ENCODE results near the gene EPB42.
"Not testable (repeated sequence)": the region's sequence is repeated elsewhere in the genome, so short reads cannot be mapped to it uniquely, and the experiment has no call there.

Gene EPB42

GRCh38 chr15:43197773-43198172 lies 23.0 kb downstream of the EPB42 start:
- not testable (repeated sequence) for H3K4me3 ChIP-seq (ENCODE audit: low read length); H3K4me1 ChIP-seq (ENCODE audit: insufficient read depth, low read length); H3K9ac ChIP-seq (ENCODE audit: low read depth, low read length); H3K9me3 ChIP-seq (ENCODE audit: insufficient read depth, low read depth, low read length); H3K27ac ChIP-seq (ENCODE audit: low read depth, low read length); H3K27me3 ChIP-seq (ENCODE audit: insufficient read depth, low read length)
- whole genome bisulfite sequencing: 90% methylated on average over 3 of the region's 3 CpGs
- peaks cover 34% of the 10 kb centered on the region for H3K36me3 ChIP-seq (ENCODE audit: insufficient read depth, low read length)

GRCh38 chr15:43196760-43197548 lies 23.9 kb downstream of the EPB42 start:
- WGBS: 95% methylated on average over 9 of the region's 10 CpGs
- H3K36me3 ChIP-seq (ENCODE audit: insufficient read depth, low read length): peaks cover 42% of the 10 kb centered on the region
- no peaks in the 10 kb centered on the region for H3K4me1 ChIP-seq (ENCODE audit: insufficient read depth, low read length)
- H3K4me3 ChIP-seq (ENCODE audit: low read length): no peak overlapping the region
- no peaks in the 10 kb centered on the region for H3K27me3 ChIP-seq (ENCODE audit: insufficient read depth, low read length)
- H3K27ac ChIP-seq (ENCODE audit: low read depth, low read length): no peak overlapping the region
- H3K9me3 ChIP-seq (ENCODE audit: insufficient read depth, low read depth, low read length): no peaks in the 10 kb centered on the region
- no peak overlapping the region for H3K9ac ChIP-seq (ENCODE audit: low read depth, low read length)

- H3K9me3 ChIP-seq (ENCODE audit: insufficient read depth, low read depth, low read length): no peaks in the 10 kb centered on the region
- no peak overlapping the region for H3K27ac ChIP-seq (ENCODE audit: low read depth, low read length)
- H3K27me3 ChIP-seq (ENCODE audit: insufficient read depth, low read length): no peaks in the 10 kb centered on the region
- H3K4me1 ChIP-seq (ENCODE audit: insufficient read depth, low read length): no peaks in the 10 kb centered on the region
- H3K36me3 ChIP-seq (ENCODE audit: insufficient read depth, low read length): peaks cover 63% of the 10 kb centered on the region
- WGBS: 89% methylated on average over 2 of the region's 2 CpGs
- no peak overlapping the region for H3K9ac ChIP-seq (ENCODE audit: low read depth, low read length)
- H3K4me3 ChIP-seq (ENCODE audit: low read length): no peak overlapping the region
Observed at GRCh38 chr15:43194795-43195194, 26.0 kb downstream of the EPB42 start.

GRCh38 chr15:43193710-43194109 lies 27.1 kb downstream of the EPB42 start:
- Histone ChIP-seq H3K4me1 (ENCODE audit: insufficient read depth, low read length) (no peaks in the 10 kb centered on the region), H3K27me3 (ENCODE audit: insufficient read depth, low read length) (no peaks in the 10 kb centered on the region), H3K36me3 (ENCODE audit: insufficient read depth, low read length) (peaks cover 71% of the 10 kb centered on the region), H3K9me3 (ENCODE audit: insufficient read depth, low read depth, low read length) (no peaks in the 10 kb centered on the region), H3K27ac (ENCODE audit: low read depth, low read length) (no peak overlapping the region), H3K4me3 (ENCODE audit: low read length) (no peak overlapping the region), H3K9ac (ENCODE audit: low read depth, low read length) (no peak overlapping the region)
- no CpG with 5 or more reads among the region's 2 CpGs for WGBS

- peaks cover 58% of the 10 kb centered on the region for H3K36me3 ChIP-seq (ENCODE audit: insufficient read depth, low read length)
- H3K27ac ChIP-seq (ENCODE audit: low read depth, low read length): no peak overlapping the region
- no peaks in the 10 kb centered on the region for H3K27me3 ChIP-seq (ENCODE audit: insufficient read depth, low read length)
- 100% methylated on average over 1 of the region's 1 CpG for WGBS
- H3K4me3 ChIP-seq (ENCODE audit: low read length): no peak overlapping the region
- no peak overlapping the region for H3K9ac ChIP-seq (ENCODE audit: low read depth, low read length)
- no peaks in the 10 kb centered on the region for H3K4me1 ChIP-seq (ENCODE audit: insufficient read depth, low read length)
- no peaks in the 10 kb centered on the region for H3K9me3 ChIP-seq (ENCODE audit: insufficient read depth, low read depth, low read length)
Observed at GRCh38 chr15:43190178-43190577, 30.6 kb downstream of the EPB42 start.

- Histone ChIP-seq H3K4me3 (ENCODE audit: low read length) (no peak overlapping the region), H3K9ac (ENCODE audit: low read depth, low read length) (no peak overlapping the region), H3K36me3 (ENCODE audit: insufficient read depth, low read length) (peaks cover 50% of the 10 kb centered on the region), H3K27me3 (ENCODE audit: insufficient read depth, low read length) (no peaks in the 10 kb centered on the region), H3K9me3 (ENCODE audit: insufficient read depth, low read depth, low read length) (no peaks in the 10 kb centered on the region), H3K27ac (ENCODE audit: low read depth, low read length) (no peak overlapping the region), H3K4me1 (ENCODE audit: insufficient read depth, low read length) (peaks cover 4% of the 10 kb centered on the region; the same call in 1 of the 2 replicates)
- 78% methylated on average over 1 of the region's 2 CpGs for WGBS
Observed at GRCh38 chr15:43189296-43189695, 31.5 kb downstream of the EPB42 start.

GRCh38 chr15:43187544-43188155 lies 33.2 kb downstream of the EPB42 start:
- Histone ChIP-seq H3K27ac (ENCODE audit: low read depth, low read length) (no peak overlapping the region), H3K4me1 (ENCODE audit: insufficient read depth, low read length) (peaks cover 4% of the 10 kb centered on the region; the same call in 1 of the 2 replicates), H3K9ac (ENCODE audit: low read depth, low read length) (no peak overlapping the region), H3K4me3 (ENCODE audit: low read length) (no peak overlapping the region), H3K9me3 (ENCODE audit: insufficient read depth, low read depth, low read length) (no peaks in the 10 kb centered on the region), H3K27me3 (ENCODE audit: insufficient read depth, low read length) (no peaks in the 10 kb centered on the region), H3K36me3 (ENCODE audit: insufficient read depth, low read length) (peaks cover 36% of the 10 kb centered on the region)
- 71% methylated on average over 1 of the region's 2 CpGs for WGBS

GRCh38 chr15:43186003-43186353 lies 34.8 kb downstream of the EPB42 start:
- Histone ChIP-seq H3K36me3 (ENCODE audit: insufficient read depth, low read length) (peaks cover 19% of the 10 kb centered on the region), H3K27me3 (ENCODE audit: insufficient read depth, low read length) (no peaks in the 10 kb centered on the region), H3K9ac (ENCODE audit: low read depth, low read length) (peak overlapping the region; percentile 45), H3K4me1 (ENCODE audit: insufficient read depth, low read length) (peaks cover 4% of the 10 kb centered on the region; the same call in 1 of the 2 replicates), H3K27ac (ENCODE audit: low read depth, low read length) (peak overlapping the region; percentile 10; the same call in 1 of the 2 replicates), H3K9me3 (ENCODE audit: insufficient read depth, low read depth, low read length) (no peaks in the 10 kb centered on the region), H3K4me3 (ENCODE audit: low read length) (peak overlapping the region; percentile 91)
- 4% methylated on average over 13 of the region's 13 CpGs for WGBS

- Histone ChIP-seq H3K36me3 (ENCODE audit: insufficient read depth, low read length) (peaks cover 13% of the 10 kb centered on the region), H3K4me3 (ENCODE audit: low read length) (peak within 1 kb of the TSS; percentile 91), H3K9me3 (ENCODE audit: insufficient read depth, low read depth, low read length) (no peaks in the 10 kb centered on the region), H3K4me1 (ENCODE audit: insufficient read depth, low read length) (peaks cover 4% of the 10 kb centered on the region; the same call in 1 of the 2 replicates), H3K9ac (ENCODE audit: low read depth, low read length) (peak within 1 kb of the TSS; percentile 56), H3K27ac (ENCODE audit: low read depth, low read length) (peak within 1 kb of the TSS; percentile 74), H3K27me3 (ENCODE audit: insufficient read depth, low read length) (no peaks in the 10 kb centered on the region)
- under 1% methylated on average over 69 of the region's 69 CpGs for WGBS
Observed at GRCh38 chr15:43185157-43186002, 35.4 kb downstream of the EPB42 start, which contains the start of gene CCNDBP1. Gene CCNDBP1 (plus strand): TSS chr15:43185403. CDS start chr15:43185499, 96 bp downstream.

- peaks cover 6% of the 10 kb centered on the region; the same call in 1 of the 2 replicates for H3K36me3 ChIP-seq (ENCODE audit: insufficient read depth, low read length)
- no peak overlapping the region for H3K9ac ChIP-seq (ENCODE audit: low read depth, low read length)
- H3K27me3 ChIP-seq (ENCODE audit: insufficient read depth, low read length): no peaks in the 10 kb centered on the region
- H3K9me3 ChIP-seq (ENCODE audit: insufficient read depth, low read depth, low read length): no peaks in the 10 kb centered on the region
- H3K27ac ChIP-seq (ENCODE audit: low read depth, low read length): no peak overlapping the region; the same call in 1 of the 2 replicates
- WGBS: 60% methylated on average over 9 of the region's 9 CpGs
- peak overlapping the region; percentile 91 for H3K4me3 ChIP-seq (ENCODE audit: low read length)
- H3K4me1 ChIP-seq (ENCODE audit: insufficient read depth, low read length): peaks cover 4% of the 10 kb centered on the region; the same call in 1 of the 2 replicates
Observed at GRCh38 chr15:43184407-43185124, 36.3 kb downstream of the EPB42 start.
